HepG2 (cell line): ENCODE measurements around the gene IFI27L2. TPM values are rescaled to one million over a fixed set of nuclear protein-coding genes. Genes with fewer than 3 reads are reported as not detected.

Experiments
- ARNTL ChIP-seq: sonication (generic); formaldehyde crosslinking; IDR thresholded peaks from 2 replicates; pipeline ENCODE4 v1.4.0; 2020; ENCODE audit warnings: mild to moderate bottlenecking, missing genetic modification reagents
- FOSL2 ChIP-seq: sonication (generic); formaldehyde crosslinking; IDR thresholded peaks from 2 replicates; pipeline ENCODE4 v1.4.0; 2020; ENCODE audit warnings: missing genetic modification reagents
- GABPA ChIP-seq, 2 experiments: IDR thresholded peaks; 2 replicates each; pipeline ENCODE4 v1.6.1; 2011 to 2016; ENCODE audit warnings: low read depth in 2 of 2, low read length in 1 of 2, missing biosample characterization in 1 of 2, missing genetic modification characterization in 1 of 2
- HNRNPL ChIP-seq: fragments of 200-400 bp; formaldehyde crosslinking; IDR thresholded peaks from 2 replicates; pipeline ENCODE4 v1.6.1; 2017; ENCODE audit warnings: mild to moderate bottlenecking, low read depth, low read length
- HNRNPLL ChIP-seq: fragments of 200-400 bp; formaldehyde crosslinking; IDR thresholded peaks from 2 replicates; pipeline ENCODE4 v1.6.1; 2017; ENCODE audit warnings: mild to moderate bottlenecking, low read depth, low read length; ENCODE audit not compliant: poor library complexity, severe bottlenecking
- NR2F6 ChIP-seq, 2 experiments: IDR thresholded peaks; 2 replicates each; pipeline ENCODE4 v1.6.1; 2016; ENCODE audit warnings: antibody characterized with exemption in 1 of 2, mild to moderate bottlenecking in 1 of 2
- RBFOX2 ChIP-seq: fragments of 200-400 bp; formaldehyde crosslinking; IDR thresholded peaks from 2 replicates; pipeline ENCODE4 v1.6.1; 2017; ENCODE audit warnings: low read depth, mild to moderate bottlenecking, low read length
- REST ChIP-seq, 2 experiments: IDR thresholded peaks; 2 replicates each; pipeline ENCODE4 v1.6.1; 2011 to 2012; ENCODE audit warnings: low read length in 2 of 2, borderline replicate concordance in 1 of 2, low read depth in 1 of 2, mild to moderate bottlenecking in 1 of 2, moderate library complexity in 1 of 2
- SIX1 ChIP-seq: sonication (generic); formaldehyde crosslinking; IDR thresholded peaks from 2 replicates; pipeline ENCODE4 v1.4.0; 2020; ENCODE audit warnings: missing genetic modification reagents, borderline replicate concordance
- TAF15 ChIP-seq: fragments of 200-400 bp; formaldehyde crosslinking; IDR thresholded peaks from one replicate; pipeline ENCODE4 v1.6.1; 2018; ENCODE audit warnings: mild to moderate bottlenecking, low read depth, low read length; ENCODE audit not compliant: poor library complexity, severe bottlenecking
- TBP ChIP-seq: sonication (generic); formaldehyde crosslinking; IDR thresholded peaks from 2 replicates; pipeline ENCODE4 v1.5.0; 2020; ENCODE audit warnings: missing genetic modification reagents
- ZKSCAN5 ChIP-seq: sonication (generic); formaldehyde crosslinking; IDR thresholded peaks from 2 replicates; pipeline ENCODE4 v1.5.1; 2020; ENCODE audit warnings: mild to moderate bottlenecking, missing genetic modification reagents
- ZNF234 ChIP-seq: sonication (generic); formaldehyde crosslinking; conservative IDR thresholded peaks from 2 replicates; pipeline ENCODE4 v1.5.1; 2020; ENCODE audit warnings: mild to moderate bottlenecking, missing genetic modification reagents
- ZNF318 ChIP-seq: sonication (generic); formaldehyde crosslinking; IDR thresholded peaks from 2 replicates; pipeline ENCODE4 v1.4.0; 2020; ENCODE audit warnings: mild to moderate bottlenecking, missing genetic modification reagents
- ZNF451 ChIP-seq: sonication (generic); formaldehyde crosslinking; IDR thresholded peaks from 2 replicates; pipeline ENCODE4 v1.5.0; 2020; ENCODE audit warnings: mild to moderate bottlenecking, missing genetic modification reagents
- ZNF580 ChIP-seq: IDR thresholded peaks from 2 replicates; pipeline ENCODE4 v1.6.1; 2016; ENCODE audit warnings: low read depth, borderline replicate concordance
- ZNF850 ChIP-seq: sonication (generic); formaldehyde crosslinking; conservative IDR thresholded peaks from 2 replicates; pipeline ENCODE4 v1.9.0; 2021; ENCODE audit warnings: mild to moderate bottlenecking, missing genetic modification reagents
- polyA plus RNA-seq, 8 experiments: library from polyadenylated mRNA; depleted of rRNA in 3 of 8; stranded (reverse) in 7 of 8; unstranded in 1 of 8; fragments of >200 nt; fragmentation: Illumina TruSeq in 4 of 8; extraction: Trizol in 4 of 8; gene quantifications; 2 replicates each; pipeline versions ENCODE4 v1.2.1 to v1.2.3, GENCODE V29; 2011 to 2016; ENCODE audit warnings: low read depth in 4 of 8, missing spikeins in 1 of 8, mixed read lengths in 1 of 8; ENCODE audit not compliant: insufficient read depth in 1 of 8
- total RNA-seq, 5 experiments: library from RNA; depleted of rRNA; stranded (reverse); fragments of >200 nt; fragmentation: Illumina TruSeq; extraction: Trizol; gene quantifications; 2 replicates each; pipeline ENCODE4 v1.2.3, GENCODE V29; 2016; ENCODE audit warnings: low read depth in 1 of 5

The IFI27L2 gene
- total and polyA plus RNA-seq, 2 of the 13 experiments (the other 11 are each of a cell fraction or from before 2014, with no cell fraction given): 4.3 to 4.8 TPM

- TF ChIP-seq GABPA (IDR thresholded peaks at IDR 0.05; ENCODE audit: low read depth, low read length) (no peak), GABPA (CRISPR knock-in tag; IDR thresholded peaks at IDR 0.05; ENCODE audit: low read depth) (peak; percentile 68), ARNTL (CRISPR knock-in tag) (no peak), RBFOX2 (no peak), TBP (no peak), HNRNPLL (no peak), ZNF451 (CRISPR knock-in tag) (no peak), FOSL2 (CRISPR knock-in tag) (no peak), TAF15 (no peak), ZNF580 (CRISPR knock-in tag) (no peak), ZNF850 (CRISPR knock-in tag) (no peak), ZKSCAN5 (no peak), NR2F6 (IDR thresholded peaks at IDR 0.05) (0 out of 2 replicates have a peak, but pooled peaks have one; percentile 11), NR2F6 (CRISPR knock-in tag; IDR thresholded peaks at IDR 0.05) (peak; percentile 41; the same call in 1 of the 2 replicates), SIX1 (CRISPR knock-in tag) (no peak), REST (IDR thresholded peaks at IDR 0.05; ENCODE audit: borderline replicate concordance in 1 of 2, low read depth in 1 of 2, low read length in 2 of 2) (no peak), ZNF234 (CRISPR knock-in tag) (no peak), HNRNPL (no peak), ZNF318 (CRISPR knock-in tag) (no peak)
These were observed 15.4 kb upstream of the IFI27L2 start (continued) for GRCh38 chr14:94144765-94145164.
